Effector CD4-positive, alpha-beta T cell (primary cell): Measurements from ENCODE around the gene IFI27. TPM values are rescaled to one million over a fixed set of nuclear protein-coding genes. Genes with fewer than 3 reads are reported as not detected.
"Not testable (repeated sequence)": the region's sequence is repeated elsewhere in the genome, so short reads cannot be mapped to it uniquely, and the experiment has no call there.

Source experiments
- DNase-seq: peaks from one replicate; pipeline ENCODE4 v3.0.0-alpha.2; 2020
- total RNA-seq: gene quantifications from one replicate; lab custom pipeline; 2026; lab: John Stamatoyannopoulos, UW

Gene IFI27
- total RNA-seq: not detected

GRCh38 chr14:94110552-94111181 is at the start of gene IFI27:
IFI27 (plus strand) TSS chr14:94110736.
- no peak for DNase-seq

DNA sequence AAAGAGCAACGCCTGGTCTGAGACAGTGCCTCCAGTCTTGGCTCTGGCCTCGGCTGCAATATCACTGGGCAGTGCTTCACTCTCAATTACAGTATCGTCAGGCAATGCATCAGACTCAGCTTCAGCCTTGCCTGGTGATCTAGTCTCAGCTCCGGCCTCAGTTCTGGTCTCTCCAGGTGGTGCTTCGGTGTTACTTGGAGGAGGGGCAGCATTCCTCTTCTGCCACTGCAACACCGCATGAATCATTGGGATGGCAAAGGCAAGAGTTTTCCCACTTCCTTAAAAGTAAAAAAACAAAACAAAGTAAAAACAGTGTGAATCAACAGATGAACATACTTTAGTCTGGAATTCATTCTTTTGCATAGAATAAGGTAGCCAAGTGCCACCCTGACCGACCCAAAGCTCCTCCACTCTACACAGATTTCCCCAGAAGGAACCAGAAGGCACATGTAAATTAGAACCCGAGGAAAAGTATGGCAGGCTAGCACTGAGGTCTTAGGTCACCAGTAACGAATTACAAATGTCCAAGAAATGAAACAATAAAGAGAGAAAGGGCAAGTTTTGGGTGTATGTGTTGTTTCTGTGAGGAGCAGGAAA is 48.1 kb upstream of the IFI27 start:
- DNase-seq: no peak

GRCh38 chr14:94066089-94066676 is 44.4 kb upstream of the IFI27 start:
- no peak for DNase-seq

DNA sequence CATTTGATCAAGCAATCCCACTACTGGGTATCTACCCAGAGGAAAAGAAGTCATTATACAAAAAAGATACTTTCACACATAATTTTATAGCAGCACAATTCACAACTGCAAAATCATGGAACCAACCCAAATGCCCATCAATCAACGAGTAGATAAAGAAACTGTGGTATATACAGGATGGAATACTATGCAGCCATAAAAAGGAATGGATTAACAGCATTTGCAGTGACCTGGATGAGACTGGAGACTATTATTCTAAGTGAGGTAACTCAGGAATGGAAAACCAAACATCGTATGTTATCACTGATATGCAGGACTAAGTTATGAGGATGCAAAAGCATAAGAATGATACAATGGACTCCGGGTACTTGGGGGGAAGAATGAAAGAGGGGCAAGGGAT is 38.5 kb upstream of the IFI27 start:
- not testable (repeated sequence) for DNase-seq

DNA sequence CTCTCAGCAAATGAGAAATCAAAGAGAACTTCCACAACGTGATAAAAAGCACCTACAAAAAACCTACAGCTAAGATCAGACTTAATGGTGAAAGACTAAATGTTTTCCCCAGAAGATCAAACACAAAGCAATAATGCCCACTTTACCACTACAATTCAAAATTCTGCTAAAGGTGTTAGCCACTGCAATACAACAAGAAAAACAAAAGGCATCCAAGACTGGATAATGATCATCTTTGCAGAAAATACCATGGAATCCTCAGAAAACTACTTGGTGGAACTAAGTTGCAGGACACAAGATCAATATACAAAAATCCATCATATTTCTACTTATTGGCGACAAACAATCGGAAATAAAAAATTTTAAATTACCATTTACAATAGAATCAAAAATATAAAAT is 36.0 kb upstream of the IFI27 start:
- no peak for DNase-seq

GRCh38 chr14:94075008-94075407 is 35.5 kb upstream of the IFI27 start:
- DNase-seq: no peak

DNA sequence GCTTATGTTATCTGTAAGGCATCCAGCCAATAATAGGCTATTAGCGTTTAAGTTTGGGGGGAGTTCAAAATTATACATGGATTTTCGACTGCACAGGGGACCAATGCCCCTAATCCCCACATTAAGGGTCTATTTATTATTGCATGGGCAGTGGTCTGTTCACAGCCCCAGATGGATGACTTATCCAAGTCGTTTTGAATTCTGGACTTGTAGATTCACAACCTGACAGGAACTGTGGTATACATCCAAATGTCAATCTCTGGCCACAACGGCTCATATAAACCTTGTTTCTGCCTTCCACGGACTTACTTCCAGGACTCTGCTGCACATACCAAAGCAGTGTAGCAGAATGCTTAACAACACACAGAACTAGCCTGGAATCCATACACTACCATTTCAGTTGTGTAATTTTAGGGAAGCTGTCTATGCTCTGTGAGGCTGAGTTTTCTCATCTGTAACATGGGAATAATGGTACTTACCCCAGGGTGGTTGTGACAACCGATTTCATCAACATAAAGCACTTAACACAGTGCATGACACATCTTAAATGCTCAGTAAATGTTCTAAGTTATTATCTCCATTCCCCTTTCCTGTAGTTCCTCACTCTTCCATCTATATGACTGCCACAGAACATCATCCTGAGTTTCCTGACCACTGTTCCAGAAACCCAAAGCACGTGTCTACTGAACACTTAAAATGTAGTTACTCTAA is 33.3 kb upstream of the IFI27 start:
- no peak for DNase-seq

- no peak for DNase-seq
These were observed 32.7 kb upstream of the IFI27 start for GRCh38 chr14:94077823-94078222.

DNA sequence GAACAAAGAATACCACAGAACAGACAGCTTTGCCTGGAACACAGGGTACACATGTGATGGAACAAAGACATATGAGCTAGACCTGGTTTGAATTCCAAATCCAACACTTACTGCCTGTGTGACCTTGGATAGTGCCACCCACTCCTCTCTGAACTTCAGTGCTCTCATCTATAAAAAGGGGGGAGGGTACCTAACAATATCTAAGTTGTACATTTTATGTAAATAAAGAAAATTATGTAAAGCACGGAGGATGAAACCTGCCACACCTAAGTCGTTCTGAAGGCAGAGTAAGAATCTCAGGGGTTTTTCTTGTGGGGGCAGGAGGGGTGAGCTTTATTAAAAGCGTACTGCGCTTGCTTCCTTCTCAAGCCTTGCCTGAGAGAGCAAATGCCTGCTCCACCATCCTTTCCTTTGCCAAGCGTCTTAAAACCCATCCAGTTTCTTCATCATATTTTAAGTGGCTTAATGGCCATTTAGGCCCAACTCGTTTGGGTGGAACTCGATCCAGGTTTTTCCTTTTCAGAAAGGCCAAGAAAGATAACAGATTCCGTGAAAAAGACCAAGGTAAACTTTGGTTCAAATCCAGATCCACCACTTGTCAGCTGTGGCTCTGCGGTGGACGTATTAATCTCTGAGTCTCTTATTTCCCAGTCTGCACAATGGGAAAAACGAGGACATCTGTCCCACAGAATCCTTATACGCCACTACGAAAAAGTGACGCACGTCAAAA is 30.5 kb upstream of the IFI27 start:
- DNase-seq: no peak

GRCh38 chr14:94080621-94081385 is 29.7 kb upstream of the IFI27 start, which contains the start of the genes DDX24 and IFI27L1:
DDX24 (minus strand) TSS chr14:94081202; CDS start chr14:94079742, 1,460 bp downstream.
IFI27L1 (plus strand) TSS chr14:94081310; CDS start chr14:94096938, 15,628 bp downstream.
- DNase-seq: peak; percentile 96

- DNase-seq: no peak
These were observed 29.1 kb upstream of the IFI27 start for GRCh38 chr14:94081386-94081820.

DNA sequence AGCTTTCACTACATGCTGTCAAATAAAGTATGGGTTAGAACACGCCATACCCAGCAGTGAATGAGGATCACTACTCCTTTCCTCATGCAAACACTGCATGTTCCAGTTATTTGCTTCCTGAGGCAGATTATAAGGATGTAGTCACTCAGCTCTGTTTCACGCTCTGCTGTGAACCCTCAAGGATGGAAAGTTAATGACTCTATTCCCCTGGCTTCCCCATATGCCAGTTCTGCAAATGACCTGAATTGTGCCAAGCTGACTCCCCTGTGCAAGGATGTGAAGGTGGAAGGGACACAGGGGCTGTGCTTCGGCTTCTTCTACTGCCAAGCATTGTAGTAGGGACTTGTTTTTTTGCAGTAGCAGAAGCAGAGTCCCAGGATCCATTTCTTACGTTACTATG is 22.6 kb upstream of the IFI27 start:
- no peak for DNase-seq

- DNase-seq: no peak
These were observed 22.0 kb upstream of the IFI27 start for GRCh38 chr14:94088516-94088915.

GRCh38 chr14:94089479-94089878 is 21.1 kb upstream of the IFI27 start:
- no peak for DNase-seq

DNA sequence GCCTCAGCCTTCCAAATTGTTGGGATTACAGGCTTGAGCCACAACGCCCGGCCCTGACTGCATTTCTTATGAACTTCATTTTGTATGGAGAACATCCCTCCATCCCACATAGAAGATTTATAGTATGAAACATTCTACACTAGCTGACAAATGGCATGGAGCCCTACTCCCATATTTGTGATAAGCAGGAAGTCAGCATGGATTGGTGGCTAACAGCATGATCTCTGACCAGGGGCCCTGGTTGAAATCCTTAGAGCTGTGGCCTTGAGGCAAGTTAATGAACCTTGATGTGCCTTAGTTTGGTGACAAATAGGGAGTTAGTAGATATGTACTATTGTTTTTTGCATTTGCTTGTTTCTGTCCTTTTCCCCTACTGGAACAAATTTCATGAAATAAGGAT is 17.1 kb upstream of the IFI27 start:
- DNase-seq: no peak

GRCh38 chr14:94097091-94097490 is 13.4 kb upstream of the IFI27 start:
- DNase-seq: no peak

GRCh38 chr14:94098326-94098992 is 12.1 kb upstream of the IFI27 start:
- no peak for DNase-seq

- DNase-seq: no peak
These were observed 11.5 kb upstream of the IFI27 start for GRCh38 chr14:94099006-94099405.

DNA sequence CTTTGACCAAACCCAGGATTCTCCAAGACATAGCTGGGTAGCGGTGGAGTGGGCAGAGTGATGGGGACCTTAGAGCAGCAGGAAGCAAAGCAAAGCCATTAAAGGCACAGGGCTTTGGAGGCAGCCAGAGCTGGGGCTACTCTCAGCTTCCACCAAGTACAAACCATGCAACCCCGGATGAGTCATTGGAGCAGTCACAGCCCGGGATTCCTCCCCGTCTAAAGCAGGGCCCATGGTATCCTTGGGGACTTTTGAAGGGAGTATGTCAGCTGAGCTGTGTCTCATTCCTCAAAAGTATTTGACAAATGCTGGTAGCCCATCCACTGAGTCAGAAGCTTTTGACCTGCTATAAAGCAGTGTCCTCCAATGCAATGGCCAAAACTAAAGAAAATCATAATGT is 9.7 kb upstream of the IFI27 start:
- no peak for DNase-seq

DNA sequence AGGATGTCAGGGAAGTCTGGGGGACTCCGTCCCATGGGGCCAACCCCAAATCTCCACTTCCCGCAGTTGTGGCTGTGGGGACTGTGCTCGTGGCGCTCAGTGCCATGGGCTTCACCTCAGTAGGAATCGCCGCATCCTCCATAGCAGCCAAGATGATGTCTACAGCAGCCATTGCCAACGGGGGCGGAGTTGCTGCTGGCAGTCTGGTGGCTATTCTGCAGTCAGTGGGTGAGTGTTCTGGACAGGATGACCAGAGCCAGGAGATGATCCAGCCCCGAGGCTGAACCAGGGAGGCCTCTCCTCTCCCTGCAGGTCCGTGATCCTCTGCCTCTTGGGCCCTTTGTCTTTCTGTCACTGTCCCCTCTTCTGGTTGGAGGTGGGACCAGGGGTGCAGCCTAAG is 8.8 kb upstream of the IFI27 start:
- no peak for DNase-seq

GRCh38 chr14:94102768-94103482 is 7.6 kb upstream of the IFI27 start:
- no peak for DNase-seq
